Skeletal muscle satellite cell (primary cell): ENCODE measurements around the gene PRKAG2.

Experiments
- H3K27me3 ChIP-seq: 2 replicates; pipeline ENCODE4 v1.7.0; 2013; ENCODE audit warnings: low read length; ENCODE audit not compliant: control insufficient read depth, insufficient read depth
- H3K36me3 ChIP-seq: 2 replicates; pipeline ENCODE4 v1.7.0; 2013; ENCODE audit warnings: mild to moderate bottlenecking, control low read depth, low read length; ENCODE audit not compliant: insufficient read depth
- H3K4me1 ChIP-seq: 2 replicates; pipeline ENCODE4 v1.7.0; 2013; ENCODE audit warnings: low read length; ENCODE audit not compliant: control insufficient read depth, insufficient read depth
- H3K4me2 ChIP-seq: 2 replicates; pipeline ENCODE4 v1.7.0; 2013; ENCODE audit warnings: mild to moderate bottlenecking, low read length
- H3K4me3 ChIP-seq: 2 replicates; pipeline ENCODE4 v1.7.0; 2013; ENCODE audit warnings: low read length
- H3K9ac ChIP-seq: 2 replicates; pipeline ENCODE4 v1.7.0; 2013; ENCODE audit warnings: mild to moderate bottlenecking, low read depth, low read length, moderate library complexity
- H3K9me3 ChIP-seq: replicated peaks from 2 replicates; pipeline ENCODE4 v1.7.0; 2013; ENCODE audit warnings: mild to moderate bottlenecking, control low read depth, low read length

Gene PRKAG2

DNA sequence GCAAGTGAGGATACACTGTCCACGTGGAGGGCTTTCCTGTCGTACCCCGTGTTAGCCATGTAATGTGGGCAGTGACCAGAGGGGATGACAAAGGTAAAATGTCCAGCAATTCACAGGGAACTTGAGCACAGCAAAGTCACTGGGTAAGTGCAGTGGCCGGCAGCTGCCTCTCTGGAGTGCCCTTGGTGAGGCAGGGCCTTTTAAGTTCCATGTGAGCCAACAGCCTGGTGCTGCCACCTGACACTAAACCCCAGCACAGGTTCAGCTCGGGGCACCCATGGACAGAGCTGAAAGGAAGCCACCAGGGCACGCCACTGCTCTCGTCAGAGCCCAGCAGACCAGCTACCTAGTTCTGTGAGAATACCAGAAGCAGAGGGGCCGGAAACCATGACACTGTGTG lies 168.3 kb downstream of the PRKAG2 start:
- no peaks in the 10 kb centered on the region for H3K36me3 ChIP-seq
- no peak overlapping the region for H3K4me2 ChIP-seq
- peaks cover 6% of the 10 kb centered on the region for H3K27me3 ChIP-seq
- H3K4me1 ChIP-seq: peaks cover 14% of the 10 kb centered on the region
- no peak overlapping the region for H3K9ac ChIP-seq
- no peaks in the 10 kb centered on the region for H3K9me3 ChIP-seq
- no peak overlapping the region for H3K4me3 ChIP-seq

DNA sequence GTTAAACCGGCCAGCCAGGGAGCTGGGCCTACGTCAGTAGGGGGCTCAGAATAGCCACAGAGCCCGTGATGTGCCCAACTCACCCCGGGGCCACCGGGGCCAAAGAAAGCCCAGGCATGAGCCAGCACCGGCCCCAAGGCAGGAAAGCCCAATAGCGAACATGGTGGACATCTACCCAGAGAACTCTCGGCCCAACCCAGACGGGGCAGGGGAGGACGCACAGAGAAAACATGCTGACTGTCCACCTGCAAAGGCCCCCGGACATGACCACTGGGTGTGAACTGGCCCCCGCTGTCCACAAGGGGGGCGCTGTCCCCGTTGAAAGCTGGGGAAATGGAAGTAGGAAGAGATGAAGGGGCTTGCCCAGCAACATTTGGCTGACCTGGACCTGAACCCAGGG lies 169.2 kb downstream of the PRKAG2 start:
- Histone ChIP-seq H3K36me3 (no peaks in the 10 kb centered on the region), H3K4me2 (no peak overlapping the region), H3K4me3 (no peak overlapping the region), H3K9ac (no peak overlapping the region), H3K27me3 (peaks cover 6% of the 10 kb centered on the region), H3K4me1 (peaks cover 14% of the 10 kb centered on the region), H3K9me3 (no peaks in the 10 kb centered on the region)

DNA sequence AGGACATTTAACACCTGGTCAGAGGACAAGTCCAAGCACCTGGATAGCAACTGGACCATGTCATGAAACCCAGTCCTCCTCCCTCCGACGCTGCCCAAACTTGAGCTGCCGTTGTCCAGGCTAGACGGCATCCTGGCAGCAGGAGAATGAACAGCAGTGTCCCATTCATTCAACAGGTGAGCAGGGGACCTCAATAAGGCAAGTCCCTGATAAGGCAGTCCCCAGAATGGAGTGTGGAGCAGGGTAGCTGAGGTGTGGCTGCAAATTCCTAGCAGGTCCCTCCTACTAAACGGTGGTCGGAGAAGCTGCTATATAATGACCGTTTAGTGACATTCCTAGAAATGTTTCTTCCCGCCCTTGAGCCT lies 169.8 kb downstream of the PRKAG2 start:
- H3K4me2 ChIP-seq: no peak overlapping the region
- H3K4me3 ChIP-seq: no peak overlapping the region
- no peaks in the 10 kb centered on the region for H3K36me3 ChIP-seq
- H3K9ac ChIP-seq: no peak overlapping the region
- no peaks in the 10 kb centered on the region for H3K9me3 ChIP-seq
- H3K4me1 ChIP-seq: peaks cover 14% of the 10 kb centered on the region
- peaks cover 6% of the 10 kb centered on the region for H3K27me3 ChIP-seq

DNA sequence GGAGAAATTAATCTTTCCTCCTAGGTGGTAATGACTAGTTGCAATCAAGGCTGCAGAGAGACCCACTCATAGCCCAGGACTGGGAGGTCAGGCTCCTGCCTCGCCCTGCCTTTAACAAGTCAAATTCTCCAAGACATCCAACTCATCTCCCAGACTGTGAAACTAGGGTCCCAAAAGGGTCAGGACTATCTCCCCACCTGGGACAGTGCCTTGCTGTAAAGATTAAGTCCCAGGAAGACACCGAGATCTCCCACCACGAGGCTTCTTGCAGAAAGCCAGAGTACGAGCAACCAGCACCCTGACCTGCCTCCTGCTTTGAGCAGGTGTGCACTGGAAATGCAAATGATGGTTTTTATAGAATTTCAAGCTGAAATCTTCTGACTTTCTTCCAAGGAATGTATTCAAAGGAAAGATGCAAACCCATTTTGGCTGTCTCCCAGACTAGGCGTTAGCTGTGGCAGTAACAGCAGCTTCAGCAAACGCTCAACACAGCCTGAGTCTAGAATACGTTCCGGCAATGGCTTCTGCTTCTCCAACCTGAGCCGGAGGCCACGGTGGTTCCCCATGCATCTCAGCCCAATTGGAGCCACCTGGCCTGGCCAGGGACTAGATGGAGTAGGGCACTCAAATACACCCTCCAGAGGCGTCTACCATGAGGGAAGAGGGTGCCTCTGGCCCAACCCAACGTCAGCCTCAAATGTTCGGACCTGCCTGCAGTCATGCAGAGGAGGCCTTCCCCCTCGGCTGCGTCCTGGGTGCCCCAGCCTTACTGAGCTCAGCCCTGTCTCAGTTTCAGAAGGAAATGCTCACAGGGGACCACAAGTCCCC lies 170.4 kb downstream of the PRKAG2 start:
- H3K4me3 ChIP-seq: no peak overlapping the region
- H3K36me3 ChIP-seq: no peaks in the 10 kb centered on the region
- peaks cover 14% of the 10 kb centered on the region for H3K4me1 ChIP-seq
- no peak overlapping the region for H3K9ac ChIP-seq
- H3K9me3 ChIP-seq: no peaks in the 10 kb centered on the region
- peaks cover 6% of the 10 kb centered on the region for H3K27me3 ChIP-seq
- no peak overlapping the region for H3K4me2 ChIP-seq

- Histone ChIP-seq H3K27me3 (peaks cover 6% of the 10 kb centered on the region), H3K36me3 (no peaks in the 10 kb centered on the region), H3K9ac (no peak overlapping the region), H3K9me3 (no peaks in the 10 kb centered on the region), H3K4me2 (peak overlapping the region; percentile 22), H3K4me3 (no peak overlapping the region), H3K4me1 (peaks cover 18% of the 10 kb centered on the region)
Measured at GRCh38 chr7:151705636-151706276, 171.2 kb downstream of the PRKAG2 start.

DNA sequence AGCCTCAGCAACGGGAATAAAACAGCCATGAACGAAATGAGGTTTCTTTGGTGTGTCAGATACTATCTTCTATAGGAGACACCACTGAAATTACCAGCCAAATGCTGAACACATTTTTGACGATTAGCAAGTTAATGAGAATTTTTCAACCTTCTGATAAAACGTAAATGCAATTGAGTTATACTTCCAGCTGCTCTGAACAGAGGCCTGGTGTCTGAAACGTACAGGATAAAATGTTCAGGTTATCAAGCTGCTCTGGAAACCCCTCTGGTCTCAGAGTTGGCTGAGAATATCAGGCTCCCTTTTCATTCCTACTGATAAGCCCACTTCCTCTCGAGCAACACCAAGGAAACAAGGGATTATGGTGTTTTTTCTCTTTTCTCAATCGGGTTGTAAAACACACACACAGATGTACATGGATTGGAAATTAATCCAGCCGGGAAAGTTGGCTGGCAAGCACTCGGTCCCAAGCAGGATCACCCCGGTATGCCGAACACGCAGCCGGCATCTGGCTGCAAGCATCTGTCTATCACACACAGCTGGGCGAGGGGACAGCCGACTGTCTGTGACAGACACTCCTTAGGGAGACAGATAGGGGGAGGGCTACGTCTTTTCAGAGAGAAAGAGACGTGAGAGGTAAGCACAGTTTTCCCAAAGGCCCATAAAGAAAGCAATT lies 171.8 kb downstream of the PRKAG2 start:
- no peak overlapping the region for H3K9ac ChIP-seq
- peaks cover 22% of the 10 kb centered on the region for H3K4me1 ChIP-seq
- no peak overlapping the region for H3K4me3 ChIP-seq
- no peaks in the 10 kb centered on the region for H3K36me3 ChIP-seq
- peak overlapping the region; percentile 22 for H3K4me2 ChIP-seq
- H3K9me3 ChIP-seq: no peaks in the 10 kb centered on the region
- H3K27me3 ChIP-seq: peaks cover 6% of the 10 kb centered on the region

DNA sequence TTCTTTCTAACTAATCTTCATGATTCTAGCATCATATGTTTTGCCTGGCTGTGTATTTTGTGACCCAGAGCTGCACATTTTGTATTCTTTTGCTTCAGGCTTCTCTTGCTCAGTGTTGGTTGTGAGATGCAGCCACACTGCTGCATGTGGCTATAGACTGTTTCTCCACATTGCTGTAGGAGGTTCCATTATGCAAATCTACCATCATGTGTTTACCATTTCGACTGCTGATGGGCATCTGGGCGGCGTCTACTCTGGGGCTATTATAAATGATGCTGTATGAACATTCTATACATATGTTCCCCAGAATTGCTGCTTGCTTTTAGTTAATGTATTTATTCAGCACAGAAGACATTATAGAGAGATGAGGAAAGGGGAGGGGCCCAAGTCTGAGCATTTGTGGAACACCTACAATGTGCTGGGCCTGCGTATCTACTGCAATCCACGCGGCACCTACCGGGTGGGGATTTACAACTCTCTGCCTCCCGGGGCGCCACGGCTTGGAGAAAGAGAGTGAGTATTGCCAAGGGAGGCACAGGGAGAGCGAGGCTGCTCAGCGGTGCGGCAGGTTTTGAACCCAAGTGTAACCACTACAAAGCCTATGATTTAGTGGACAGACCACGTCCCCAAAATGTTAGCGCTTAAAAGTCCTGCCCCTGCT lies 172.5 kb downstream of the PRKAG2 start:
- Histone ChIP-seq H3K9ac (no peak overlapping the region), H3K4me1 (peaks cover 22% of the 10 kb centered on the region)

GRCh38 chr7:151702961-151703360 lies 174.0 kb downstream of the PRKAG2 start:
- Histone ChIP-seq H3K4me3 (no peak overlapping the region), H3K4me2 (no peak overlapping the region), H3K4me1 (peaks cover 22% of the 10 kb centered on the region), H3K27me3 (peaks cover 6% of the 10 kb centered on the region), H3K9ac (no peak overlapping the region), H3K9me3 (no peaks in the 10 kb centered on the region), H3K36me3 (no peaks in the 10 kb centered on the region)

More for the DNA sequence above, 172.5 kb downstream of the PRKAG2 start:
- no peaks in the 10 kb centered on the region for H3K9me3 ChIP-seq
- peaks cover 6% of the 10 kb centered on the region for H3K27me3 ChIP-seq
- no peaks in the 10 kb centered on the region for H3K36me3 ChIP-seq
- no peak overlapping the region for H3K4me3 ChIP-seq
- H3K4me2 ChIP-seq: no peak overlapping the region

GRCh38 chr7:151700586-151701165 lies 176.2 kb downstream of the PRKAG2 start:
- no peaks in the 10 kb centered on the region for H3K27me3 ChIP-seq
- no peak overlapping the region for H3K4me2 ChIP-seq
- no peak overlapping the region for H3K4me3 ChIP-seq
- H3K4me1 ChIP-seq: peaks cover 15% of the 10 kb centered on the region
- H3K9me3 ChIP-seq: no peaks in the 10 kb centered on the region
- no peak overlapping the region for H3K9ac ChIP-seq
- H3K36me3 ChIP-seq: no peaks in the 10 kb centered on the region

DNA sequence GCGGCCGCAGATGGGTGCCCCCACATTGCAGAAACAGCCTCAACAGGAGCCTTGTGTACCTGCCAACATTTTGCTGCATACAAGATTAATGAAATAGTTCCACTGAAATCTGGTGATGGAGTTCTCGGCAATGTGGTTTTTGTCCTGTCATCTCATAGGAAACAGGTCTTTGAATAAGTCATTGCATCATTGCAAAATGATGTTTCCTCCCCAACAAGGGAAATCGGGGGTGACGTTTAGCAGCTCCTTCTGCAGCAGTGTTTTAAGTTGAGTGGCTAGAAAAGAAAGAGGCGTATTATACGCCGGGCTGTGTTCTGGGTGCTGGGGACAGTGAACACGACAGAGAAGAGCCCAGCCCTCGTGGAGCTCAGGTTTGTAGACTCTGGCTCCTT lies 177.0 kb downstream of the PRKAG2 start:
- H3K27me3 ChIP-seq: no peaks in the 10 kb centered on the region
- no peaks in the 10 kb centered on the region for H3K36me3 ChIP-seq
- no peaks in the 10 kb centered on the region for H3K9me3 ChIP-seq
- no peak overlapping the region for H3K4me2 ChIP-seq
- no peak overlapping the region for H3K9ac ChIP-seq
- peaks cover 9% of the 10 kb centered on the region for H3K4me1 ChIP-seq
- H3K4me3 ChIP-seq: no peak overlapping the region
